ENCODE measurements around the gene COG2.
A peak's percentile ranks its signal among the peaks of the same experiment; 100 is the strongest.
"Not testable (repeated sequence)": the region's sequence is repeated elsewhere in the genome, so short reads cannot be mapped to it uniquely, and the experiment has no call there.

COG2 gene, protein sequence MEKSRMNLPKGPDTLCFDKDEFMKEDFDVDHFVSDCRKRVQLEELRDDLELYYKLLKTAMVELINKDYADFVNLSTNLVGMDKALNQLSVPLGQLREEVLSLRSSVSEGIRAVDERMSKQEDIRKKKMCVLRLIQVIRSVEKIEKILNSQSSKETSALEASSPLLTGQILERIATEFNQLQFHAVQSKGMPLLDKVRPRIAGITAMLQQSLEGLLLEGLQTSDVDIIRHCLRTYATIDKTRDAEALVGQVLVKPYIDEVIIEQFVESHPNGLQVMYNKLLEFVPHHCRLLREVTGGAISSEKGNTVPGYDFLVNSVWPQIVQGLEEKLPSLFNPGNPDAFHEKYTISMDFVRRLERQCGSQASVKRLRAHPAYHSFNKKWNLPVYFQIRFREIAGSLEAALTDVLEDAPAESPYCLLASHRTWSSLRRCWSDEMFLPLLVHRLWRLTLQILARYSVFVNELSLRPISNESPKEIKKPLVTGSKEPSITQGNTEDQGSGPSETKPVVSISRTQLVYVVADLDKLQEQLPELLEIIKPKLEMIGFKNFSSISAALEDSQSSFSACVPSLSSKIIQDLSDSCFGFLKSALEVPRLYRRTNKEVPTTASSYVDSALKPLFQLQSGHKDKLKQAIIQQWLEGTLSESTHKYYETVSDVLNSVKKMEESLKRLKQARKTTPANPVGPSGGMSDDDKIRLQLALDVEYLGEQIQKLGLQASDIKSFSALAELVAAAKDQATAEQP

GRCh38 chr1:230642263-230642959 is at the start of gene COG2:
Gene COG2, plus strand, starts transcription at chr1:230642481. Its CDS starts 126 bp downstream, at chr1:230642607.
- peak; percentile 95 for DNase-seq

GRCh38 chr1:230592848-230593414 is 49.4 kb upstream of the COG2 start:
- no peak for DNase-seq

- no peak for DNase-seq
Measured at GRCh38 chr1:230594214-230594773, 48.0 kb upstream of the COG2 start.

- no peak for DNase-seq
Measured at GRCh38 chr1:230595181-230595580, 47.1 kb upstream of the COG2 start.

DNA sequence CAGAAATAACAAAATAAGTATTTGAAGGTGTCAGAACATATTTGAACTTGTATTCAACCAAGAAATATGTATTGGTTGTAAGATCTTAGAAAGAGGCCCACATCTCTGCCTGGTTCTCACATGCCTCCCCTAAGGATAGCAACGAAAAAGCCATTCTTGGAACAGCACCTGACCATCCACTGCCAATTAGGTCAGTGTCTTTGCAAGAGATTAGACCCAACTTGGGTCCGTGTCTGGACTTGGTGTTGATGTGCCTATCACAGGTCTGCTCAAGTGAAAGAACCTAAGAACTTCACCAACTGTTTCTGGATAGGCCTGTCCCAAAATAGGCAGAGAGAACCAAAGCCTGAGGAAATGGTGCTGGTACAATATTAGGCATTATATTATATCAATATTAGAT is 46.0 kb upstream of the COG2 start:
- DNase-seq = no peak

GRCh38 chr1:230598745-230599144 is 43.5 kb upstream of the COG2 start:
- DNase-seq = no peak

DNA sequence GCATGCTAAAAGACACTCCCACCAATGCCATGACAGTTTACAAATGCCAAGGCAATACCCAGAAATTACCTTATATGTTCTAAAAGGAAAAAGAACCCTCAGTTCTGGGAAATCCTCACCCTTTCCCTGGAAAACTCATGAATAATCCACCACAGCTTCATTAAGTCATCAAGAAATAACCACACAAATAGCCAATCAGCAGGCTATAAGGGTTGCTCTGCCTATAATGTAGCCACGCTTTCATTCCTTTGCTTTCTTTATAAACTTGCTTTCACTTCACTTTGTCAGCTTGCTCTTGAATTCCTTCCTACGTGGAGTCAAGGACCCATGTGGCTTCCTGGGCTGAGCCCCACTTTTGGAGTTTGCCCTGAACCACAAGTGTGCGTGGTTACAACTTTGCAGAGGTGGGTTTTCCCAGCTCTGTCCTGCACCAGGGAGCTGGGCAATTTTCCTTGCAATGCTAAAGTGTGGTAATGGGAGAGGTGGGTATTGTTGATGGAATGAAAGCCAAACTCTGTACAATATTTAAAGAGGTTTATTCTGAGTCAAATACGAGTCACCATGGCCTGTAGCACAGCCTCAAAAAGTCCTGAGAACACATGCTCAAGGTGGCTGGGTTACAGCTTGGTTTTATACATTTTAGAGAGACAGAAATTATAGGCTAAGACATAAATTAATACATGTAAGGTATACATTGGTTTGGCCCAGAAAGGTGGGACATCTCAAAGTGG is 42.2 kb upstream of the COG2 start:
- no peak for DNase-seq

GRCh38 chr1:230600657-230601400 is 41.5 kb upstream of the COG2 start:
- not testable (repeated sequence) for DNase-seq

DNA sequence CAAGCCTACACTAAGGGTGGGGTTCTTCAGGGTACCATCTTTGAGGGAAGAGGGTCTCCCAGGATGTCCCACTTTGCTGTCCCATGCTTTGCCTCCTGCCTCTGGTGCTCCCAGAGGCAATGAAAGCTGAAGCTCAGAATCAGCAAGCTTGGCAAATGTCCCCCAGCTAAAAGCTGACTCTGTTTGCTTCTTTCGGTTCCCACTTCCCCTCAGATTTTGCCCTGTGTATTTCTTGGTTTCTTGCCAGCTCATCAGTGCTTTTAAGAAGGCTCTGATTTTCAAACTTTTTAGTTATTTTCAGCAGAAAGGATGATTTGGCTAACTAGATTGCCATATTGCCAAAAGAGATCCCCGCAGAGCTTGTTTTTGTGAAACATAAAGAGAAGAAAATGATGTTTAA is 33.1 kb upstream of the COG2 start:
- no peak for DNase-seq

DNA sequence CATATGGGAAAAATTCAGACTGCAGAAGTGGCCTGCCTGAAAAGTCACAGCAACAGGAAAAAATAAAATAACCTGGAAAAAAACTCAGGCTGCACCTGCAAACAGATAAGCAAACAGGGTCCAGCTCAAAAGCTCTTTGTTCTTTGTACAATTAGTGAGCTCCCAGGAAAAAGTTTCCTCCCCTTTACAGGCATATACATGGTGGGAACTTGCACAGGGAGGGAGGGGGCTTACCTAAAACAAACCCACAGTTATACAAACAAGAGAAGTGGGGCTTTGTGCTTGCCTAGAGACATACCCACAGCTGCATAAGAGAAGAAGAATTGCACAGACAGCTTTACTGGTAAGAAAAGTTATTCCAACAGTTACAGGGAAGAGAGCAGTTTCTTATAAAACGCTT is 31.7 kb upstream of the COG2 start:
- DNase-seq = no peak

GRCh38 chr1:230611128-230611877 is 31.0 kb upstream of the COG2 start:
- no peak for DNase-seq

DNA sequence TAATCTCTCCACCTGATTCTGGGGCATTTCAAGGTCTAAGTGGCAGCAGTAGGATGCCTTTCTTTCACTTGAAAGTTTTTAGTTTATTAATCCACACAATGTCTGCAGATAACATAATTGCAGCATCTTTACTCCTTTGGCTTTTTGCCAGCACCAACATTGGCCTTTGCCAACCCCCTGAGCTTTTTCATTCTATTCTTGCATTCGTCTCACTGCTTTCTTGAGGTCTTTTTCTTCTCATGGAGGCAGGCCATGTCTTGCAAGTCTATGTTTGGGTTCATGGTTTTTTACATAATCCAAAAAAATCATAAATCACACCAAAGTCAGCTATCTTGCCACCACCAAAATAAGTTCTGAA is 30.4 kb upstream of the COG2 start:
- DNase-seq = no peak

- DNase-seq = no peak
Measured at GRCh38 chr1:230612651-230613050, 29.6 kb upstream of the COG2 start.

DNA sequence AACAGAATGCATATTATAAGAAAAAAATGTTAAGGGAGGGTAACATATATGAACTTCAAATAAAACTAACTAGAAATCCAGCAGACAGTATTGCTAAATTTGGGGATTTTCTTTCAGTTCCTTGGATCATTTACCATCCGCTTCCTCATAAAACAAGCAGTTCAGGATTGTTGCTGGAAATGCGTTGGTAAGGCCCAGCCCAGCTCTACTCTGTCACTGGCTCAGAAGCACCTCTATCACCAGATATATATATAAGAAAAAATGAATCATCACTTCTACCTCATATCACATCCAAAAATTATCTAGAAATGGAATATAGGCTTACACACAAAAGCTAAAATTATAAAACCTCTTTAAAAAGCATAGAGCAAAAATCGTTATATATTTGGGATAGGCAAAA is 28.2 kb upstream of the COG2 start:
- no peak for DNase-seq

GRCh38 chr1:230618537-230618936 is 23.7 kb upstream of the COG2 start:
- no peak for DNase-seq

DNA sequence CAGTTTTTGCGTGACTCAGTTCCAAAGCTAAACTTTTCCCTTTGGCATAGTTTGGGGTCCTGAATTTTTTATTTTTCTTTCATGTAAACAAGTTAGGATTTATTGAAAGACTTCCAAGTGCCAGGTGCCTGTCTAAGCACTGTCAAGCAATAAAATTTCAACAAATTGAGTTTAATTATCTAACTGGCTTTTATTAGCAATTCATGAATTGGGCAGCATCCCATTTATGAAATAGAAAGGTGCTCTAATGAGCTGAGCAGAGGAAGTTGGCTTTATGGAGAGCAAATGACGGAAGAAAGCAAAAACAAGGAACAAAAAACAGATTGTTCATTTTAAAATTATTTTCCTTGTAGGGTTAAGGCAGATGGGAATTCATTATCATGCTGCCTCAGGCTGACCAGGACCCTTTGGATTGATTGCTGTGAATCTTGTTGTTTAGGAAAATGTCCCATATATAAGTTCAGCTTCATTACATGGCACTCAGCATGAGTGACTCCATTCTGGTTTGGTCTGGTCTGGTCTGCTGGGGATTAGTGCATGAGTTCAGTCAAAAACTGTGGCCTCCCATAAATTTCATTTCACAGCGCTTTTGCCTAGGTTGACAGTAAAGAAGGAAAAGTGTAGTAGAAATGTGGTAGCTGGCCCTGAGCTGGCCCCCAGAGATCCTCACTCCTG is 21.5 kb upstream of the COG2 start:
- no peak for DNase-seq

DNA sequence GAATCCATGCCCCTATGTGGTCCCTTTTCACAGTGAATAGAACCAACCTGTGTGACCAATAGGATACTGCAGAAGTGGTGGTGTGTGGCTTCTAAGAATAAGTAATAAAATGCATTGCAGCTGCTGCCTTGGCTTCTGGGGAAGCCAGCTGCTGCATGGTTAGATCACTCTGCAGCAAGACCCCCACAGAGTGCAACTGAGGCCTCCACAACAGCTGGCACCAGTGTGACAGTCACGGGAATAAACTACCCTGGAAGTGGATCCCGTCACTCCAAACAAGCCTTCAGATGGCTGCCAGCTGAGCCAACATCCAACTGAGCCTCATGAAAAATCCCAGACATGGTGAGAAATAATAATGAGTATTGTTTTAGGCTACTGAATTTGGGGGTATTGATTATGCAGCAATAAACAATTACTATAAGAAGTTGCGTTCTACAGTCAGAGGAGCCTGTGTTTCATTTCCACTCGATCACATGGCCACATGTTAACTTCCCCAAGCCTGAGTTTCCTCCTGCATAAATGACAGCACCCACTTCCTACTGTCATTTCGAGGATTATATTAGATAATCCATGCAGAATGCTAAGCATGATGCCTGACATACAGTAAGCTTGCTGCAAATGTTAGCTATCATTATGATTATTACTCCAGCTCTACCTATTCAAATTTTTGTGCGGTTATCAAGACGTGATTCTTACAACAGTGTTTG is 20.8 kb upstream of the COG2 start:
- no peak for DNase-seq

GRCh38 chr1:230622151-230622550 is 20.1 kb upstream of the COG2 start:
- DNase-seq = no peak

GRCh38 chr1:230624097-230624713 is 18.1 kb upstream of the COG2 start:
- no peak for DNase-seq
